Measurements from ENCODE around the gene CTSH.
"Not testable (repeated sequence)": the region's sequence is repeated elsewhere in the genome, so short reads cannot be mapped to it uniquely, and the experiment has no call there.

CTSH gene

DNA sequence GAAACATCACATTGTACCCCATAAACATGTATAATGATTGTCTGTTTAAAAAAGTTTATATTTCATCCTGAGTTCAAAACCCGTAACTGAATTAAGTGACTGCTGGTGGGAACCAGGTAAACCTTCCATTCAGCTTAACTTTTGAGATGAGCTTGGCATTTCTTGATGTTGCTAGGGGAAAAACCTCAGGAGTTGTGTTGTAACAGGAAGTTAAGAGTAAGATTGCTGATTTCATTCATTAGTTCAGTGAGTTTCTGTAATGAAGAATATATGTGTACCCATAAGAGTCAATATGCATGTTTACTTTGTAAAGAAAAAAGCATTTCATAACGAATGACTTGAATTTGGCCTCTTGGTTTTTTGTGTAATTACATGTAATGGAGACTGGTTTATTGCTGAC lies 32.5 kb downstream of the CTSH start:
- FAIRE-seq: no peak
- TF ChIP-seq POLR2A (IDR thresholded peaks at IDR 0.05; ENCODE audit: low read depth, low read length): no peak
- DNase-seq (ENCODE audit: insufficient read length, low spot score): no peak

GRCh38 chr15:78910271-78910670 lies 34.6 kb downstream of the CTSH start:
- no peak for TF ChIP-seq POLR2A (IDR thresholded peaks at IDR 0.05; ENCODE audit: low read depth, low read length)
- no peak for FAIRE-seq
- DNase-seq (ENCODE audit: insufficient read length, low spot score): no peak

DNA sequence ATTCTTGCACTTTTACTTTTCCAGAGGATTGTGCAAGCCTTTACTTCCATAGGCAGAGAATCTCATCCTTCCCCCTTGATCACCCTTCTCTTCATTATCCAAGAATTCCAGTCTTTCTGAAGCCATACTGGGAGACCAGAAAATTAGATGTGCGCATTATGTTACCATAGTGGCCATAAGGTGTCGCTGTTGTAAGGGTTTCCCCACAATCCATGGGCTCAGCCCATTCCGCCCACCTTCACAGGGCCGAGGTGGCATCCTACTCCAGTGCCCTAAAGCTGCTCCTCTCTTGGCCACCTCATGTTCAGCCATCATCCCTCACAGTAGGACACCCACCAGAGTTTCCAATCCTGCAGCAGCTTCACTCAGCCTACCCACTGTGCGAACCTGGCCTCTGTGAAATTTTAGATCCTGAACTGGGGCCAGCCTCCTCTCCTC lies 35.0 kb downstream of the CTSH start:
- DNase-seq (ENCODE audit: insufficient read length, low spot score) (no peak), FAIRE-seq (no peak)
- TF ChIP-seq POLR2A (IDR thresholded peaks at IDR 0.05; ENCODE audit: low read depth, low read length): no peak

DNA sequence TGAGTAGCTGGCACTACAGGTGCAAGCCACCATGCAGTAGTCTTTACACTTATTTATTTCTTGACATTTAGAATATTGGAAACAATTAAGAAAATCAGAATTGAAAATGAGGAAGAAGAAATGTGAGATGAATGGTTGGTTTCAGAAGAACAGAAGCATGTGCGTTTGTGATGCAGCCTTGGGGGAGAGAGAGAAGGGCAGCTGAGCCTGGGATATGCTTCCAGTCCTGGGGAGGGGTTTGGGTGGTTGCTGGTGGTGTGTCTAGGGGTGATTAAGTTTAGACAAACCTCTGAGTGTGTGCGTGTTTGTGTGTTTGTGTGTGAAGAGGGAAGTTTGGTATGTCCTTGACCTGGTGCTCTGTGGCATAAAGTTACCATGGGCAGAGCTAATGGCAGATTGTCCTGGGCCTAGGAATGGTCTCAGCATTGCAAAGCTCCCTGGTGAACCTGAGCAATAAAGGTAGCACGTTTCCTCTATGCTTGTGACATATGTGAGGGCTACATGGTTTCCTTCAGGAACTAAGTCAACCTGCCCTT lies 35.6 kb downstream of the CTSH start:
- DNase-seq (ENCODE audit: insufficient read length, low spot score) (no peak), FAIRE-seq (no peak)
- TF ChIP-seq POLR2A (IDR thresholded peaks at IDR 0.05; ENCODE audit: low read depth, low read length): no peak

DNA sequence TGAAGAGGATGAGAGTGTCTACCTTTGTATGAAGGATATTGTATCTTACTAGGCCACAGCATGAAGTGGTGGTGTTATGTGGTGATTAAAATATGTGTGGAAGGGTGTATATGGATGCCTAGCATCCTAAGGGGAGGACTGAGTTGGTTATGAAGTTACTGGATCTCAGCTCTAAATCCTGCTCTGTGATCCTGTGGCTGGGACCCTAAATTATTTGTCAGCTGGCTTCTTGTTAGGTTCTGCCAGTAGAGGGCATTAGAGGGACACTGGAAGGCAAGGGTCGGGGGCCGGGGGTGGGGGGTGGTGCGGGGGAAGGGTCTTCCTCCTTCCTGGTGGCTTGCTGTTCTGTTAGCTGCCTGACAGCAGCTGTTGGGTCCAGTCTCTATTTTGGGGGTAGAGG lies 37.3 kb downstream of the CTSH start:
- FAIRE-seq (no peak), DNase-seq (ENCODE audit: insufficient read length, low spot score) (no peak)
- TF ChIP-seq POLR2A (IDR thresholded peaks at IDR 0.05; ENCODE audit: low read depth, low read length): no peak

DNA sequence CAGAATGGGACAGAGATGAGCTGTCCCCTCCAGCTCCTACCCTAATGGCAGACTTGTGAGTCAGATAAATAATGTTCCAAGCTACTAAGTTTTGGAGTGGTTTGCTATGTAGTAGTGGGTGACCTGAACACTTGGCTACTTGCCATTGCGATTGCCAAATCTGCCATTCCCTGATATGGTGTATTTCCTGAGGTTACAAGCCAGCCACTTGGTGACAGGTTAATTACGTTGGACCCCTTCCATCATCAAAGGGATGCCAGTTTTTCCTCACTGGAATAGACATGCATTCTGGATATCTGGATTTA lies 38.6 kb downstream of the CTSH start:
- FAIRE-seq: no peak
- TF ChIP-seq POLR2A (IDR thresholded peaks at IDR 0.05; ENCODE audit: low read depth, low read length): no peak
- peak; percentile 26 for DNase-seq (ENCODE audit: insufficient read length, low spot score)

DNA sequence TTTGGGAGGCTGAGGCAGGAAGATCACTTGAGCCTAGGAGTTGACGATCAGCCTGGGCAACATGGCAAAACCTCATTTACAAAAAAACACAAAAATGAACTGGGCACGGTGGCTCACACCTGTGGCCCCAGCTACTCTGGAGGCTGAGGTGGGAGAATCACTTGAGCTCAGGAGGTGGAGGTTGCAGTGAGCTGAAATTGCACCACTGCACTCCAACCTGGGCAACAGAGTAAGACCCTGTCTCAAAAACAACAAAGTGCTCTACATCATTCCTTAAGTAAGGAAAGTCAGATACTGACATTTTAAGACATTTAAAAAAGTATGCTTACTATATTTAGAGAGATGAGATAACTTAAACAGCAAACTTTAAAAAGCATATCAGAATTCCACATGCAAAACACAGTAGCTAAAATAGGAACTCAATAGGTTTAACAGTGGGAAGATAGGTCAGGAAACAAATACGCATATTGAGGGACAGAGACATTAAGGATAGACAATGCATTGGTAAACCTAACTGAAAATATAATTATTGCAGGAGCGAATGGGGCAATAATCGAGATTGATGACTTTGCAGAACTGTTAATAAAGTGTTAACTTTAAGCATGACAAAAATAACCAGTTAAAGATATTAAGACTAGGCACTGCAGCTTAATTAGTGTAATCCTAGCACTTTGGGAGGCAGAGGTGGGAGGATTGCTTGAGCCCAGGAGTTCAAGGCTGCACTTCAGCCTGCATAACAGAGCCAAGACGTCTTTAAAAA lies 40.1 kb downstream of the CTSH start:
- FAIRE-seq (no peak), DNase-seq (ENCODE audit: insufficient read length, low spot score) (no peak)
- no peak for TF ChIP-seq POLR2A (IDR thresholded peaks at IDR 0.05; ENCODE audit: low read depth, low read length)

GRCh38 chr15:78902281-78903032 lies 42.4 kb downstream of the CTSH start:
- not testable (repeated sequence) for FAIRE-seq; DNase-seq (ENCODE audit: insufficient read length, low spot score)

- FAIRE-seq; DNase-seq (ENCODE audit: insufficient read length, low spot score): not testable (repeated sequence)
Measured at GRCh38 chr15:78900819-78901533, 43.9 kb downstream of the CTSH start.

DNA sequence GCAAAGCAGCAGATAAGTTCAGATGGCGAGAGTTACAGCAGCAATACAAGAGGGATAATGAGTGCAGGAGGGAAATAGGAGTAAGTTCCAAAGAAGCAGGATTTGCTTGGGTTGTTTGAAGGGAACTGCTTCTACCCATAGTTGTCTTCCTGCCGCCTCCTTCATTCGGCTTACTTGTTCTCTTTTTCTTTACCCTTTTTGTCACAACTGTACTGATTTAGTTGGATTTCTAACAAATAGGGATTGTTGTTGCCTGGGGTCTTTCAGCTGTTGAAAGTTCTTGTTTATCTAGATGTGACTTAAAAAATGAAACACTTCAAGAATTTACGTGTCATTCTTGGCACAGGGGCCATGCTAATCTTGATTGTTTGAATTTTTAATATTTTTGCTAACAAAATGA lies 46.3 kb downstream of the CTSH start:
- no peak for FAIRE-seq
- no peak for DNase-seq (ENCODE audit: insufficient read length, low spot score)
- TF ChIP-seq POLR2A (IDR thresholded peaks at IDR 0.05; ENCODE audit: low read depth, low read length): no peak

- no peak for FAIRE-seq
- no peak for TF ChIP-seq POLR2A (IDR thresholded peaks at IDR 0.05; ENCODE audit: low read depth, low read length)
- DNase-seq (ENCODE audit: insufficient read length, low spot score): no peak
Measured at GRCh38 chr15:78895471-78895870, 49.4 kb downstream of the CTSH start.

GRCh38 chr15:78893538-78893937 lies 51.3 kb downstream of the CTSH start:
- DNase-seq (ENCODE audit: insufficient read length, low spot score) (no peak), FAIRE-seq (no peak)
- TF ChIP-seq POLR2A (IDR thresholded peaks at IDR 0.05; ENCODE audit: low read depth, low read length): no peak

DNA sequence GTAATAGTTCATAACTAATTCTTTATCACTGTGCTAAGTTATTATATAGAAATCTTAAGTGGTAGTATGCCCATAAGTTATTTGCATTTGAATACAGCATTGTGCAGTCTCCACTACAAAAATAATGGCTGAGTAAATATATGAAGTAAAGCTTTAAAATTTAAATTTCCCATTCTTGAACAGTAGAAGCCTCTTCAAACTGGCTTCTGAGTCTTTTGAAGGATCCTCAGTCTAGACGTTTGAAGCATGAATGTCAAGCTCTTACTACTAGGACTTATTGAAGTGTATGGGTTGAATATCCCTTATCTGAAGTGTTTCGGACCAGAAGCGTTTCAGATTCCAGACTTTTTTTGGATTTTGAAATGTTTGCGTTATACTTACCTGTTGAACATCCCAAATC lies 55.8 kb downstream of the CTSH start:
- no peak for TF ChIP-seq POLR2A (IDR thresholded peaks at IDR 0.05; ENCODE audit: low read depth, low read length)
- DNase-seq (ENCODE audit: insufficient read length, low spot score) (no peak), FAIRE-seq (no peak)

DNA sequence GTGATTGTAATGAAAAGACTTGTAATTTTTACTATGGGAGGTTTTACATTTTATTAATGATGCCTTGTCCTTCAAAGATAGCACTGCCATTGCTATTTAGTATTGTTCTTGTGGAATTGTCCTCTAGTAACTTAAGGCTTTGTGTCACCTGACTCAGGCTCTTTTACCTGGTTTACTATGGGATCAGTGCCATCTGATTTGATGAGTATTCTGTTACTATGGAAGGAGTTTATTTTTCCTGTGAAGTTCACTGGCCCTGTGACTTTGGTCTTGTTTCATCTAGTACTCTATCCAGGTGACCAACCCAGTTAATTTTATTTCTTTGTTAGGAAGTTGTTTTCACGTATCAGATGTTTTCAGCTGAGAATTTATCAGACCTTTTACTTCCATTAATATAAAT lies 63.2 kb downstream of the CTSH start:
- FAIRE-seq (no peak), DNase-seq (ENCODE audit: insufficient read length, low spot score) (no peak)
- no peak for TF ChIP-seq POLR2A (IDR thresholded peaks at IDR 0.05; ENCODE audit: low read depth, low read length)

Data from H54 (cell line).